ENCODE data around the gene SEL1L2.

- no peak for TF ChIP-seq CTCF (conservative IDR thresholded peaks at IDR 0.05; ENCODE audit: low read depth, low read length)
- no peak for TF ChIP-seq EZH2 (IDR thresholded peaks at IDR 0.05; ENCODE audit: borderline replicate concordance, low read depth, low read length, poor library complexity, severe bottlenecking)
These were observed 22.3 kb upstream of the SEL1L2 start for GRCh38 chr20:14012671-14013070.

Data from A673 (cell line).